Measurements from ENCODE around the gene SPTY2D1.

Gene SPTY2D1

GRCh38 chr11:18564149-18564548 is 70.0 kb downstream of the SPTY2D1 start:
- no peak for TF ChIP-seq CTCF (conservative IDR thresholded peaks at IDR 0.05; ENCODE audit: low read depth)
- POLR2A ChIA-PET (ENCODE audit: low non-redundant PET), result no interaction called here
- no peak for DNase-seq (ENCODE audit: low spot score)
- CTCF ChIA-PET, result interaction anchor here (0.6 kb wide), 1 partner anchor 251 kb away, joined by 3 read pairs; no protein-coding TSS in a partner anchor
- no peak overlapping the region for H3K27ac ChIP-seq

- POLR2A ChIA-PET (ENCODE audit: low non-redundant PET), result no interaction called here
- H3K27ac ChIP-seq, result peak overlapping the region; percentile 19; the same call in 1 of the 2 replicates
- DNase-seq (ENCODE audit: low spot score), result no peak
- no peak for TF ChIP-seq CTCF (conservative IDR thresholded peaks at IDR 0.05; ENCODE audit: low read depth)
- CTCF ChIA-PET, result no interaction called here
These were observed 70.9 kb downstream of the SPTY2D1 start for GRCh38 chr11:18563090-18563730.
